Transverse colon (tissue), 4 donors: ENCODE measurements around the gene MPPED1. TPM values are rescaled to one million over a fixed set of nuclear protein-coding genes. Genes with fewer than 3 reads are reported as not detected.

Experiments
- DNase-seq: peaks from one replicate; pipeline ENCODE4 v3.0.0-alpha.2; 2019
- H3K27ac ChIP-seq, 4 donors: fragments of 200-600 bp; sonication (generic); 2 replicates each; pipeline ENCODE4 v1.5.1; 2016 to 2018; ENCODE audit warnings: inconsistent platforms in 4 of 4
- H3K27me3 ChIP-seq: fragments of 200-600 bp; sonication (generic); 2 replicates; pipeline ENCODE4 v1.5.1; 2017; ENCODE audit warnings: inconsistent platforms
- H3K36me3 ChIP-seq, 4 donors: fragments of 200-600 bp; sonication (generic); 2 replicates each; pipeline ENCODE4 v1.5.1; 2017 to 2019; ENCODE audit warnings: inconsistent platforms in 4 of 4
- H3K4me1 ChIP-seq, 4 donors: fragments of 200-600 bp; sonication (generic); 2 replicates each; pipeline ENCODE4 v1.5.1; 2017 to 2020; ENCODE audit warnings: inconsistent platforms in 4 of 4
- H3K4me3 ChIP-seq, 4 donors: fragments of 200-600 bp; sonication (generic); 1 replicate in 1 of 4; 2 replicates in 3 of 4; pipeline versions ENCODE4 v1.5.1 to v1.6.1; 2017 to 2019; ENCODE audit warnings: inconsistent platforms in 4 of 4
- H3K9me3 ChIP-seq, 2 donors: fragments of 200-600 bp; sonication (generic); 2 replicates each; pipeline ENCODE4 v1.5.1; 2017 to 2019; ENCODE audit warnings: inconsistent platforms in 2 of 2
- EP300 ChIP-seq: sonication (generic); formaldehyde crosslinking; IDR thresholded peaks from one replicate; pipeline ENCODE4 v1.6.1; 2017; ENCODE audit warnings: antibody characterized with exemption, low read depth
- POLR2A ChIP-seq: fragments of 450-650 bp; IDR thresholded peaks from one replicate; pipeline ENCODE4 v1.6.1; 2016; ENCODE audit warnings: antibody characterized with exemption, mild to moderate bottlenecking, moderate library complexity
- POLR2AphosphoS5 ChIP-seq, 3 donors: sonication (generic); formaldehyde crosslinking; IDR thresholded peaks; one replicate each; pipeline ENCODE4 v1.6.1; 2016; ENCODE audit warnings: antibody characterized with exemption in 3 of 3
- WGBS, 2 donors: methylation state at CpG; one replicate each; pipeline ENCODE4 v1.1.5; 2018; ENCODE audit warnings: low coverage in 1 of 2; 5-methylcytosine and 5-hydroxymethylcytosine counted together
- in situ Hi-C, 4 donors: fragments of 200-750 bp; cut with MboI; loops; one replicate each; pipeline versions ENCODE4 v1.15.0 to v1.15.1; 2017; ENCODE audit warnings: low sequenced_read_pairs in 3 of 4, low pct_ligation_motif_present in 1 of 4, low pct_unique_long_range_greater_than_20kb in 1 of 4
- intact Hi-C: fragments of 100-400 bp; cut with DNase I; formaldehyde crosslinking; loops from one replicate; pipeline ENCODE4 v1.15.1; 2023; ENCODE audit warnings: low total_unique reads
- total RNA-seq, 4 donors: library from RNA; depleted of rRNA; stranded (reverse); fragments of >200 nt; gene quantifications; one replicate each; pipeline ENCODE4 v1.1.0, GENCODE V29; 2016
- TF ChIP-seq, protein P1 (sequence below), 5 experiments: fragments of 200-600 bp in 3 of 5; fragments of 450-650 bp in 2 of 5; sonication (generic) in 3 of 5; IDR thresholded peaks; 1 replicate in 2 of 5; 2 replicates in 3 of 5; pipeline ENCODE4 v1.5.1; 2016 to 2017; ENCODE audit warnings: antibody characterized with exemption in 5 of 5, inconsistent platforms in 3 of 5, mild to moderate bottlenecking in 2 of 5, moderate library complexity in 1 of 5

Gene MPPED1
- total RNA-seq, 4 donors from 2014 or later, result not detected

- Histone ChIP-seq H3K4me1 (no peaks in the 10 kb centered on the region), H3K27ac (no peak overlapping the region), H3K9me3 (no peaks in the 10 kb centered on the region), H3K4me3 (no peak overlapping the region), H3K27me3 (no peaks in the 10 kb centered on the region), H3K36me3 (no peaks in the 10 kb centered on the region)
- in situ Hi-C loops (no loop called here), intact Hi-C loops (no loop called here)
- DNase-seq, result no peak
- TF ChIP-seq, protein P1, sequence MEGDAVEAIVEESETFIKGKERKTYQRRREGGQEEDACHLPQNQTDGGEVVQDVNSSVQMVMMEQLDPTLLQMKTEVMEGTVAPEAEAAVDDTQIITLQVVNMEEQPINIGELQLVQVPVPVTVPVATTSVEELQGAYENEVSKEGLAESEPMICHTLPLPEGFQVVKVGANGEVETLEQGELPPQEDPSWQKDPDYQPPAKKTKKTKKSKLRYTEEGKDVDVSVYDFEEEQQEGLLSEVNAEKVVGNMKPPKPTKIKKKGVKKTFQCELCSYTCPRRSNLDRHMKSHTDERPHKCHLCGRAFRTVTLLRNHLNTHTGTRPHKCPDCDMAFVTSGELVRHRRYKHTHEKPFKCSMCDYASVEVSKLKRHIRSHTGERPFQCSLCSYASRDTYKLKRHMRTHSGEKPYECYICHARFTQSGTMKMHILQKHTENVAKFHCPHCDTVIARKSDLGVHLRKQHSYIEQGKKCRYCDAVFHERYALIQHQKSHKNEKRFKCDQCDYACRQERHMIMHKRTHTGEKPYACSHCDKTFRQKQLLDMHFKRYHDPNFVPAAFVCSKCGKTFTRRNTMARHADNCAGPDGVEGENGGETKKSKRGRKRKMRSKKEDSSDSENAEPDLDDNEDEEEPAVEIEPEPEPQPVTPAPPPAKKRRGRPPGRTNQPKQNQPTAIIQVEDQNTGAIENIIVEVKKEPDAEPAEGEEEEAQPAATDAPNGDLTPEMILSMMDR (IDR thresholded peaks at IDR 0.05), result no peak
- WGBS, 2 donors, result 89% methylated on average over 2 of the region's 2 CpGs; no CpG with 5 or more reads in 1 of the 2 donors
Observed at GRCh38 chr22:43529461-43529860, 117.6 kb downstream of the MPPED1 start.

- DNase-seq, result no peak
- no peaks in the 10 kb centered on the region for H3K36me3 ChIP-seq
- no peaks in the 10 kb centered on the region for H3K9me3 ChIP-seq
- intact Hi-C loops, result no loop called here
- in situ Hi-C loops, result no loop called here
- WGBS, 2 donors, result 56 to 60% methylated on average over 2 to 9 of the region's 9 CpGs
- no peak overlapping the region for H3K27ac ChIP-seq
- H3K4me3 ChIP-seq, result no peak overlapping the region
- H3K4me1 ChIP-seq, result no peaks in the 10 kb centered on the region
- H3K27me3 ChIP-seq, result no peaks in the 10 kb centered on the region
- TF ChIP-seq, protein P1 (IDR thresholded peaks at IDR 0.05), result no peak
- no peak for TF ChIP-seq POLR2AphosphoS5 (IDR thresholded peaks at IDR 0.05)
- no peak for TF ChIP-seq POLR2A
- no peak for TF ChIP-seq EP300
Observed at GRCh38 chr22:43529934-43530333, 118.1 kb downstream of the MPPED1 start.

- intact Hi-C loops (no loop called here), in situ Hi-C loops (no loop called here)
- 0 to 84% methylated on average over 1 to 34 of the region's 34 CpGs for WGBS, 2 donors
- H3K4me1 ChIP-seq, result no peaks in the 10 kb centered on the region
- no peak overlapping the region for H3K4me3 ChIP-seq
- no peak for TF ChIP-seq POLR2AphosphoS5 (IDR thresholded peaks at IDR 0.05)
- TF ChIP-seq, protein P1 (IDR thresholded peaks at IDR 0.05), result no peak
- TF ChIP-seq EP300, result no peak
- no peak for TF ChIP-seq POLR2A
- no peak overlapping the region for H3K27ac ChIP-seq
- no peaks in the 10 kb centered on the region for H3K27me3 ChIP-seq
- no peak for DNase-seq
- H3K9me3 ChIP-seq, result no peaks in the 10 kb centered on the region
- no peaks in the 10 kb centered on the region for H3K36me3 ChIP-seq
Observed at GRCh38 chr22:43530349-43531201, 118.8 kb downstream of the MPPED1 start.

GRCh38 chr22:43531651-43532050 is 119.8 kb downstream of the MPPED1 start:
- in situ Hi-C loops (no loop called here), intact Hi-C loops (no loop called here)
- Histone ChIP-seq H3K36me3 (no peaks in the 10 kb centered on the region), H3K27ac (no peak overlapping the region), H3K4me1 (no peaks in the 10 kb centered on the region), H3K27me3 (no peaks in the 10 kb centered on the region), H3K9me3 (no peaks in the 10 kb centered on the region), H3K4me3 (no peak overlapping the region)
- WGBS, 2 donors, result 60% methylated on average over 4 of the region's 4 CpGs; no CpG with 5 or more reads in 1 of the 2 donors
- TF ChIP-seq, protein P1 (IDR thresholded peaks at IDR 0.05), result no peak
- TF ChIP-seq POLR2AphosphoS5 (IDR thresholded peaks at IDR 0.05) (no peak), POLR2A (no peak), EP300 (no peak)
- DNase-seq, result no peak
